ENCODE measurements around the gene BMP7. TPM values are rescaled to one million over a fixed set of nuclear protein-coding genes. Genes with fewer than 3 reads are reported as not detected.

BMP7 gene
- total RNA-seq, 4 donors from 2014 or later = 0.44 to 0.82 TPM; not detected in 2

GRCh38 chr20:57270204-57270984 is 4.0 kb upstream of the BMP7 start:
- no peak for TF ChIP-seq CTCF (IDR thresholded peaks at IDR 0.05; ENCODE audit: low read depth)

GRCh38 chr20:57269148-57269984 is 2.9 kb upstream of the BMP7 start:
- TF ChIP-seq CTCF (IDR thresholded peaks at IDR 0.05; ENCODE audit: low read depth) = peak; percentile 90

- TF ChIP-seq CTCF (IDR thresholded peaks at IDR 0.05; ENCODE audit: low read depth) = peak; percentile 100
Measured at GRCh38 chr20:57268399-57269076, 2.1 kb upstream of the BMP7 start.

- peak; percentile 51 for TF ChIP-seq CTCF (IDR thresholded peaks at IDR 0.05; ENCODE audit: low read depth)
Measured at GRCh38 chr20:57267158-57267821, 849 bp upstream of the BMP7 start.

- no peak for TF ChIP-seq CTCF (IDR thresholded peaks at IDR 0.05; ENCODE audit: low read depth)
Measured at GRCh38 chr20:57265997-57266290, 497 bp downstream of the BMP7 start.

GRCh38 chr20:57265336-57265996 is 975 bp downstream of the BMP7 start:
- no peak for TF ChIP-seq CTCF (IDR thresholded peaks at IDR 0.05; ENCODE audit: low read depth)
